ENCODE data around the gene ANTKMT.

The ANTKMT gene

GRCh38 chr16:700684-701584 is 20.0 kb upstream of the ANTKMT start:
- DNase-seq, result peak in 1 of 2 donors; percentile 52

- no peak for DNase-seq
These were observed 18.6 kb upstream of the ANTKMT start for GRCh38 chr16:702341-702740.

GRCh38 chr16:703406-703805 is 17.5 kb upstream of the ANTKMT start:
- no peak for DNase-seq

- no peak for DNase-seq
These were observed 16.9 kb upstream of the ANTKMT start for GRCh38 chr16:704047-704446.

GRCh38 chr16:704552-705380 is 16.2 kb upstream of the ANTKMT start:
- DNase-seq, result no peak

DNA sequence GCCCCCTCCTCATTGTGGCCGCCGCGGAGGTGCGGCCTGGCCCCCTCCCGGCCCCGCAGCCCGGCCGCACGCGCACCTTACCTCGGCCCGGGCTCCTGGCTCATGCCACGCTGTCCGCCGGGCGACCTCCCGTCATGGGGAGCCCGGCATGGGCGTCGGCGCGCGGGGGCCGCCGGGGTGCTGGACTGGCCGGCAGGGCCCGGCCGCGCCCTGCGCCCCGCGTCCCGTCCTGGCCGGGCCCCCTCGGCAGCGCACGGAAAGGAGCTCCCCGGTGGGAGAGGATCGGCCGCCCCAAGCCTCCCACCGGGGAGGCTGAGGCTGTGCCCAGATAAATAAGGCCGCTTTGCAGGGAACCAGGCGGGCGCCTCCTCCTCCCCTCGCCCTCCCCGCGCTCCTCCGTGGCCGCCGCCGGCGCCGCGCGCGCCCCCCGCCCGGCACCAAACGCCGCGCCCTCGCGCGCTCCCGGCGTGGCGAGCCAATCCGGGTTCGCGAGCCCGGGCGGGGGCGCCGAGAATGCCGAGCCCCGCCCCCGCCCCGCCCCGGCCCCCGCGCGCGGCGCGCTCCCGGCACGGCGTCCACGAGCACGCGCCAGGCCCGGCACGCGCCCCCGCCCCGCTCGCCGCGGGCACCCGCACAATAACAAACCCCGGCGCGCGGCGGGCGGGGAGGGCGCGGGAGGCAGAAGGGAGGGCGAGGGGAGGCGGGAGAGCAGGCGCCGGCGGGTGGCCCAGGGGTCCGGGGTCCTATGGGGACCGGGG is 15.3 kb upstream of the ANTKMT start, which contains the start of gene FBXL16:
FBXL16 (minus strand) TSS at position 371 of the 758 bp plus-strand sequence. CDS start 8,396 bp downstream, outside the sequence.
- DNase-seq, result no peak

- DNase-seq, result no peak
These were observed 14.5 kb upstream of the ANTKMT start for GRCh38 chr16:706189-707061.

- no peak for DNase-seq
These were observed 13.8 kb upstream of the ANTKMT start for GRCh38 chr16:707062-707538.

DNA sequence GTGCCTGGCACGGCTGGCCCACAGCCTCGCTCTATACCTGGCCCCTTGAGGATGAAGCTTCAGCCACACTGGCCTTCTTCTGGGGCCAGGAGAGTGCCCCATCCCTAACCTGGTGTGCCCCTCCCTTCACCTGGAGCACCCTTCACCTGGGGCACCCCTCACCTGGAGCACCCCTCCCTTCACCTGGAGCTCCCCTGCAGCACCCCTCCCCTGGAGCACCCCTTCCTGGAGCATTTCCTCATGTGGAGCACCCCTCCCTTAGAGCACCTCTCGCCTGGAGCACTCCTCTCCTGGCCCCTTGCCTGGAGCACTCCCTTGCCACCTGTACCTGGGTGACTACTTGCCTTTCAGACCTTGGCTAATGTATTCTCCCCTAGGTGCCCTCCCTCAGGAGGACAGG is 12.9 kb upstream of the ANTKMT start:
- no peak for DNase-seq

DNA sequence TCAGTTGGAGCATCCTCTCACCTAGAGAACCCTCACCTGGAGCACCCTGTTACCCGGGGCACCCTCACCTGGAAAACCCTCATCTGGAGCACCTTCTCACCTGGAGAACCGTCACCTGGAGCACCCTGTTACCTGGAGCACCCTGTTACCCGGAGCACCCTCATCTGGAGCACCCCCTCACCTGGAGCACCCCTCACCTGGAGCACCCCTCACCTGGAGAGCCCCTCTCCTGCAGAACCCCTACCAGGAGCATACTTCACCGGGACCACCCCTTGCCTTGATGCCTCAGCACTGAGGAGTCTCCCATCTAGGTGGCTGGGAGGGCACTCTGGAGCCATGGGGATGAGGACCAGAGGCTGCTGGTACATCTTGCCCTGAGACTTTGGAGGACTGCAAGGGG is 12.0 kb upstream of the ANTKMT start:
- no peak for DNase-seq

DNA sequence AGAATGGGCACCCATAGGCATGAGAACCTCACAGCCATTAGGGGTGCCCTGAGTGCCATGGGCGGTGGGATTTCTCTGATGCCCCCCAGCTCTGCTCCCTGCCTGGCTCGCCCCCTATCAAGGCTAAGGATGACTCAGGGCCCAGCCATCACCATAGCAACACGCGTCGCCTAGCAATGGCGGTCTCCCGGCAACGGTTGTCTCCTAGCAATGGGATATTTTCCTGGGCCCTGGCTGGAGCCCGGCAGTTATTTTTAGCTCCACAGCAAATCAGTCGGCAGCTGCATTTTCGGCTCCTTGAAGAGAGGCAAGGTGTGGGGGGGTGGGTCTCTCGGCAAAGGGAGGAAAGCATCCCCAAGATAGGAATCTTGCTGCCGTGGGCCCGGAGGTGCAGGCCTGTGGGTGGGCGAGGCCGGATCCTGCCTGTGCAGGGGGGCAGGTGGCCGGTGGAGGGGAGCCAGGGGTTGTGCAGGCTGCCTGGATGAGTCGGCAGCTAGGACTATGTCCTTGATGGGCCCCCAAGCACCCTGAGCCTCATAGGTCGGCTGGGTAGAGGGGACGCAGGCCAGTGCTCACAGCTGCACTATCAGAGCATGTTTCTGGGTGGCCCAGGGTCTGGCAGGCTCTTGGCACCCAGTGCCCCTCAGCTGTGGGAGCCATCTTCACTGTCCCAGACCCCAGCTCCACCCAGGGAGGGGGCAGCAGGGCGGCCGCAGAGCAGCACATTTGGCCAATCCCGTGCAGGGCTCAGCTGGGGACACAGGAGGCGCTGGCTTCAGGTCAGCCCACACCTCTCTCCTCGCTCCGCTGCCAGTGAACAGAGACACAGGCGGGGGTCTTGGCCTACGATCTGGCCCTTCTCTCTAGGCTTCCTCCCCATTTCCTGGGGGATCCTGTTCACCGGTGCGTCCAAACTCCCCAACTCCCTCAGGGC is 11.1 kb upstream of the ANTKMT start:
- no peak for DNase-seq

- DNase-seq, result no peak
These were observed 10.4 kb upstream of the ANTKMT start for GRCh38 chr16:710500-711075.

DNA sequence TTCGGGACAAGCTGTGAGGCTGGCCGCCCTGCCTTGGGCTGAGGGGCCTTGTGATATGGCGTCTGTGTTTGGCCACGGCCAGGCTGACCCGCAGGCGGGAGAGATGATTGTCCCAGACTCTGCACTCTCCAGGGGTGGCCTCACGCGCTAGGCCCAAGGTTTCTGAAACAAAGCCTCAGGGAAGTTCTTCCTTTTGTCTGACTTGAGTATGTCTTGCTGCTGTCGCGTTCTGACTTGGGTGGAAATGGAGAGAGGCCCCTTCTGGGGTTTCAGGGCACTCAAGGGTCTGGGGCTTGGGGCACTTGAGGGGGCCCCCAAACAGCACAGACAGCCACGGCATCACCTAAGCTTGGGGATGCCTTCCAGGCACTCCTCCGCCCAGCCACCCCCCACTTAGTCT is 9.9 kb upstream of the ANTKMT start:
- DNase-seq, result no peak

DNA sequence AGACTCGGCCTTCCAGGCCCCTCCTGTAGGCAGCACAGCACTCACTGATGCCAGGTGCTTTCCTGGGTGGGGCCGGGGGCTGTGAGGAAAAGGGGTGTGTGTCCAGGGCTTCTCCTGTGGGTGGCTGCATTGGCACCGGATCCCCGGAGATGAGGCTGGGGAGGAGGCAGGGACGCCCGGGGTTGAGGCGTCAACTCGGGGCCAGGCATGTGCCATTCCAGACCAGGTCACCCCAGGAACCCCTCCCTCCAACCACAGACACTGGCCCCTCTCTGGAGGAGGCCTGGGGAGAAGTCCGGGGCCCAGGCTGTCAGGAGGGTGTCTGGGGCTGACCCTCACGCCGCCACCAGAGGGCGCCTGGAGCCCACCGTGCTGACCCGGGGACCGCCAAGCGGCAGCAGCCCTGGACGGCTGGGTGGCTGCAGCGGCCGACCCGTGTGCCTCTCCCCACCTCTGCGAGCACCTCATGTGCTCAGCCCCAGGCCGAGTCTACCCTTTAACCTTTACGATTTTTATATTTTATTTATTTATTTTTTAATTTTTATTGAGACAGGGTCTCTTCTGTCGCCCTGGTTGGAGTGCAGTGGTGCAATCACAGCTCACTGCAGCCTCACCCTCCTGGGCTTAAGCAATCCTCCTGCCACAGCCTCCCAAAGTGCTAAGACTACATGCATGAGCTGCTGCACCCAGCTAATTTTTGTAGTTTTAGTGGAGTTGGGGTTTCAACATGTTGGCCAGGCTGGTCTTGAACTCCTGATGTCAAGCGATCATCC is 9.2 kb upstream of the ANTKMT start:
- DNase-seq, result peak; percentile 78

- DNase-seq, result peak; percentile 40 to 53
These were observed 8.2 kb upstream of the ANTKMT start for GRCh38 chr16:712740-713250.

DNA sequence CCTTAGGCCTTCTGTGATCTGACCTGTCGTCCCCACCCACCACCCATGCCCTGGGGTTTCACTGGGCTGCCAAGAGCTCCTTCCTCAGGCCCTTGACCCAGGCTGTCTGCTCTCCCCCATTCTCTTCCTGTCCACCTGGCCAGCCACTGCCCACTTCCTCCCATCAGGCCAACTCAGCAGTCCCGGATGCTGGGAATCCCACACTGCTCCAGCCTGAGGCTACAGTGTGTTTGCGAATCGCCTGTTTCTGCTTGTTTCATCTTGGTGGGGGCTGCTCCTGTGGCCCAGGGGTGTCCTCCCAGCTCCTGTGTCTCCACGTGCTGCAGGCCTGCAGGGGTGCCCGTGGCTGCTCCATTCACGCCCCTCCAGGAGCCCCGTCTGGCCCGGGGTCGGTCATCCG is 6.9 kb upstream of the ANTKMT start:
- no peak for DNase-seq

DNA sequence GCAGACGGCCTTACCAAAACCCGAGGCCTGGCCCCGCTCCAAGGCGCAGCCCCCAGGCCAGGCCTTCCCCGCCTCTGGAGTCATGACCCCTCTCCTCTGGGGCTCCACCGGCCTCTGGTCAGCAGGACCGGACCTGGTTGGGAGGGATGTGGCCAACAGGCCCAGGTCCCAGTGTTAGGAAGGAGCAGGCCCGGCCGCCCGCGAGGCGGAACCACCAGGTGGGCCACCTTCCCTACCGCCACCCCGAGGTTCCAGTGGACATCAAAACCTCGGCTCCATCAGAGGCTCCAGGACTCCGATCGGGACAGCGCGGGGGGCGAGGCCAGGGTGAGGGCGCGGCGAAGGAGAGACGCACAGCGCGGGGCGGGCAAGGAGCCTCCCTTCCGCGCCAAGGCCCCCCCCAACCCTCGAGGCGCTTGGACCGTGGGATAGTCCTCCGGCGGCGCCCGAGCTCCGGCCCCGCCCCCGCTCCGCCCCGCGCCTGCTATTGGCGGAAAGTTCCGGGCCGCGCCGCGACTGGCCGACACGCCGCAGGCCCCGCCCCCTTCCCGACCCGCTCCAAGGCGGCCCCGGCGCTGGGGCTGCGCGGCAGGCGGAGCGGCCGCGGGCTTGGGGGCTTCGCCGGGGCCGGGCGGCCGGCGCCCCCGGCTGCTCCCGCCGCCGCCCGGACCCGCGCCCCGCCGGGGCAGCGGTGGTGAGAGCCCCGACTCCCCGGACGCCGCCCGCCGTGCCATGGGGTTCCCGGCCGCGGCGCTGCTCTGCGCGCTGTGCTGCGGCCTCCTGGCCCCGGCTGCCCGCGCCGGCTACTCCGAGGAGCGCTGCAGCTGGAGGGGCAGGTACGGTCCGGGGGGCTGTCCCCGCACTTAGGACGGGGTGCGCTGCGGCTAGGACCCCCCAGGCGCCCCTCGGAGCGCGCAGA is 6.1 kb upstream of the ANTKMT start, which contains the start of gene METRN:
METRN (plus strand) TSS at position 561 of the 919 bp plus-strand sequence; CDS start at position 733, 172 bp downstream.
- peak; percentile 85 to 88 for DNase-seq
